ENCODE data around the gene NANP. TPM values are rescaled to one million over a fixed set of nuclear protein-coding genes. Genes with fewer than 3 reads are reported as not detected.

The NANP gene
- total and polyA plus RNA-seq, 2 of the 13 experiments (the other 11 are each of a cell fraction or from before 2014, with no cell fraction given): 8.9 to 21.5 TPM

DNA sequence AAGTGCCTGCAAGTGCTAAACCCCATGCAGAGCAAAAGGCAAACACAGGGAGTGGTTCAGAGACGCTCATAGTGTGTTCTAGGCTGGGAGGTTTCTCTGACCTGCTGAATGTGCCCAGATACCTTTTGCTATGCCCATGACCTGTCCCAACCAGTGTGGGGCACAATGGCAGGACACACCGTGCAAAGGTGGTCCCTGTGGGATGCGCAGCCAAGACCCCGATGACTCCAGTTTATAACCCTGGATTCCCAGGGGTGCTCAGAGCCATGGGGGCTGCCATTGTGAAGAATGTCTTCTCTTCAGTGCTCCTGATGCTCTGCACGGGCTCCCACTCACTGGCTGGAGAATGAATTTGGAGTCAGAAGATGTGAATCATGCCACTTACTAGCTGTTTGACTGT, 36.3 kb downstream of the NANP start (continued):
- TF ChIP-seq, protein P1, sequence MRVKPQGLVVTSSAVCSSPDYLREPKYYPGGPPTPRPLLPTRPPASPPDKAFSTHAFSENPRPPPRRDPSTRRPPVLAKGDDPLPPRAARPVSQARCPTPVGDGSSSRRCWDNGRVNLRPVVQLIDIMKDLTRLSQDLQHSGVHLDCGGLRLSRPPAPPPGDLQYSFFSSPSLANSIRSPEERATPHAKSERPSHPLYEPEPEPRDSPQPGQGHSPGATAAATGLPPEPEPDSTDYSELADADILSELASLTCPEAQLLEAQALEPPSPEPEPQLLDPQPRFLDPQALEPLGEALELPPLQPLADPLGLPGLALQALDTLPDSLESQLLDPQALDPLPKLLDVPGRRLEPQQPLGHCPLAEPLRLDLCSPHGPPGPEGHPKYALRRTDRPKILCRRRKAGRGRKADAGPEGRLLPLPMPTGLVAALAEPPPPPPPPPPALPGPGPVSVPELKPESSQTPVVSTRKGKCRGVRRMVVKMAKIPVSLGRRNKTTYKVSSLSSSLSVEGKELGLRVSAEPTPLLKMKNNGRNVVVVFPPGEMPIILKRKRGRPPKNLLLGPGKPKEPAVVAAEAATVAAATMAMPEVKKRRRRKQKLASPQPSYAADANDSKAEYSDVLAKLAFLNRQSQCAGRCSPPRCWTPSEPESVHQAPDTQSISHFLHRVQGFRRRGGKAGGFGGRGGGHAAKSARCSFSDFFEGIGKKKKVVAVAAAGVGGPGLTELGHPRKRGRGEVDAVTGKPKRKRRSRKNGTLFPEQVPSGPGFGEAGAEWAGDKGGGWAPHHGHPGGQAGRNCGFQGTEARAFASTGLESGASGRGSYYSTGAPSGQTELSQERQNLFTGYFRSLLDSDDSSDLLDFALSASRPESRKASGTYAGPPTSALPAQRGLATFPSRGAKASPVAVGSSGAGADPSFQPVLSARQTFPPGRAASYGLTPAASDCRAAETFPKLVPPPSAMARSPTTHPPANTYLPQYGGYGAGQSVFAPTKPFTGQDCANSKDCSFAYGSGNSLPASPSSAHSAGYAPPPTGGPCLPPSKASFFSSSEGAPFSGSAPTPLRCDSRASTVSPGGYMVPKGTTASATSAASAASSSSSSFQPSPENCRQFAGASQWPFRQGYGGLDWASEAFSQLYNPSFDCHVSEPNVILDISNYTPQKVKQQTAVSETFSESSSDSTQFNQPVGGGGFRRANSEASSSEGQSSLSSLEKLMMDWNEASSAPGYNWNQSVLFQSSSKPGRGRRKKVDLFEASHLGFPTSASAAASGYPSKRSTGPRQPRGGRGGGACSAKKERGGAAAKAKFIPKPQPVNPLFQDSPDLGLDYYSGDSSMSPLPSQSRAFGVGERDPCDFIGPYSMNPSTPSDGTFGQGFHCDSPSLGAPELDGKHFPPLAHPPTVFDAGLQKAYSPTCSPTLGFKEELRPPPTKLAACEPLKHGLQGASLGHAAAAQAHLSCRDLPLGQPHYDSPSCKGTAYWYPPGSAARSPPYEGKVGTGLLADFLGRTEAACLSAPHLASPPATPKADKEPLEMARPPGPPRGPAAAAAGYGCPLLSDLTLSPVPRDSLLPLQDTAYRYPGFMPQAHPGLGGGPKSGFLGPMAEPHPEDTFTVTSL (CRISPR knock-in tag; IDR thresholded peaks at IDR 0.05; ENCODE audit: borderline replicate concordance): no peak
- no peak for TF ChIP-seq NFKB2 (CRISPR knock-in tag; IDR thresholded peaks at IDR 0.05; ENCODE audit: borderline replicate concordance)

DNA sequence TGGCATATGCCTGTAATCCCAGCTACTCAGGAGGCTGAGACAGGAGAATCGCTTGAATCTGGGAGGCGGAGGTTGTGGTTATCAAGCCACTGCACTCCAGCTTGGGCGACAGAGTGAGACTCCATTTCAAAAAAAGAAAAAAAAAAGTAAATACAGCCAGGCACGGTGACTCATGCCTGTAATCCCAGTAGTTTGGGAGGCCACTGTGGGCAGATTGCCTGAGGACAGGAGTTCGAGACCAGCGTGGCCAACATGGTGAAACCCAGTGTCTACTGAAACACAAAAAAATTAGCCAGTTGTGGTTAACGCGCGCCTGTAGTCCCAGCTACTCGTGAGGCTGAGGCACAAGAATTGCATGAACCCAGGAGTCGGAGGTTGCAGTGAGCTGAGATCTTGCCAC, 36.9 kb downstream of the NANP start:
- Histone ChIP-seq H3K4me1 (ENCODE audit: insufficient read depth, low read length) (peaks cover 41% of the 10 kb centered on the region), H3K4me2 (ENCODE audit: low read depth, low read length) (no peak overlapping the region), H3K79me2 (ENCODE audit: insufficient read depth, low read length) (peaks cover 27% of the 10 kb centered on the region), H3K9ac (ENCODE audit: insufficient read depth, low read depth, low read length) (no peak overlapping the region), H2AFZ (ENCODE audit: low read length) (no peak overlapping the region), H4K20me1 (ENCODE audit: insufficient read depth, low read length) (no peaks in the 10 kb centered on the region), H3K27ac (ENCODE audit: extremely low read length, insufficient read depth, low read length) (no peak overlapping the region), H3K4me3 (replicated peaks in 1 of 3; ENCODE audit: insufficient read depth in 1 of 3, low read depth in 2 of 3, low read length in 3 of 3) (no peak overlapping the region), H3K9me3 (ENCODE audit: low read length) (no peaks in the 10 kb centered on the region), H3K27me3 (ENCODE audit: control insufficient read depth in 1 of 2, insufficient read depth in 2 of 2, low read length in 2 of 2) (no peaks in the 10 kb centered on the region; a peak in 1 of 5 replicates), H3K36me3 (replicated peaks in 1 of 2; ENCODE audit: control insufficient read depth in 1 of 2, insufficient read depth in 2 of 2, low read length in 2 of 2) (no peaks in the 10 kb centered on the region)
- FAIRE-seq (no peak), DNase-seq (ENCODE audit: low spot score) (no peak), ATAC-seq (no peak)
- WGBS (ENCODE audit: low lambda C conversion rate): 65% methylated on average over 11 of the region's 11 CpGs
- intact Hi-C loops (cut with micrococcal nuclease; ENCODE audit: unreplicated experiment) (no loop called here), in situ Hi-C loops (cut with HindIII; ENCODE audit: extremely low pct_ligation_motif_present, low pct_unique_long_range_greater_than_20kb) (loop anchor here (5.0 to 10.0 kb wide), 2 partner anchors 35 to 78 kb away; partner anchors contain the start of gene NANP)
- ChIA-PET CTCF (ENCODE audit: low intra/inter-chr PET ratio, low total read pairs) (no interaction called here), POLR2A (interaction anchor here (4.5 kb wide), 1 partner anchor 47 kb away, joined by 47 read pairs; no protein-coding TSS in a partner anchor)
- no TSS peak for BruUV-seq (replicated peaks)
- TF ChIP-seq ESRRA (CRISPR knock-in tag; IDR thresholded peaks at IDR 0.05; ENCODE audit: low read depth) (no peak), IKZF1 (IDR thresholded peaks at IDR 0.05) (no peak), CBX5 (CRISPR knock-in tag; IDR thresholded peaks at IDR 0.05; ENCODE audit: borderline replicate concordance) (0 out of 2 replicates have a peak, but pooled peaks have one; percentile 18), ZFP82 (CRISPR knock-in tag; IDR thresholded peaks at IDR 0.05; ENCODE audit: borderline replicate concordance) (no peak), FOXA3 (CRISPR knock-in tag; IDR thresholded peaks at IDR 0.05) (0 out of 2 replicates have a peak, but pooled peaks have one; percentile 18), ZNF354B (CRISPR knock-in tag; IDR thresholded peaks at IDR 0.05) (no peak), ZNF3 (CRISPR knock-in tag; IDR thresholded peaks at IDR 0.05) (no peak), ZMAT3 (CRISPR knock-in tag; conservative IDR thresholded peaks at IDR 0.05) (no peak), ZBTB1 (CRISPR knock-in tag; IDR thresholded peaks at IDR 0.05; ENCODE audit: borderline replicate concordance) (no peak), ZNF17 (CRISPR knock-in tag; IDR thresholded peaks at IDR 0.05) (no peak), JUNB (CRISPR knock-in tag; IDR thresholded peaks at IDR 0.05; ENCODE audit: borderline replicate concordance) (peak; percentile 64; the same call in 1 of the 2 replicates), JUN (CRISPR knock-in tag; IDR thresholded peaks at IDR 0.05) (0 out of 2 replicates have a peak, but pooled peaks have one; percentile 22), HNRNPH1 (optimal IDR thresholded peaks at IDR 0.05; ENCODE audit: low read depth, low read length) (no peak), ATF7-NPFF (CRISPR knock-in tag; IDR thresholded peaks at IDR 0.05; ENCODE audit: low read depth) (no peak)
- TF ChIP-seq, protein P2, sequence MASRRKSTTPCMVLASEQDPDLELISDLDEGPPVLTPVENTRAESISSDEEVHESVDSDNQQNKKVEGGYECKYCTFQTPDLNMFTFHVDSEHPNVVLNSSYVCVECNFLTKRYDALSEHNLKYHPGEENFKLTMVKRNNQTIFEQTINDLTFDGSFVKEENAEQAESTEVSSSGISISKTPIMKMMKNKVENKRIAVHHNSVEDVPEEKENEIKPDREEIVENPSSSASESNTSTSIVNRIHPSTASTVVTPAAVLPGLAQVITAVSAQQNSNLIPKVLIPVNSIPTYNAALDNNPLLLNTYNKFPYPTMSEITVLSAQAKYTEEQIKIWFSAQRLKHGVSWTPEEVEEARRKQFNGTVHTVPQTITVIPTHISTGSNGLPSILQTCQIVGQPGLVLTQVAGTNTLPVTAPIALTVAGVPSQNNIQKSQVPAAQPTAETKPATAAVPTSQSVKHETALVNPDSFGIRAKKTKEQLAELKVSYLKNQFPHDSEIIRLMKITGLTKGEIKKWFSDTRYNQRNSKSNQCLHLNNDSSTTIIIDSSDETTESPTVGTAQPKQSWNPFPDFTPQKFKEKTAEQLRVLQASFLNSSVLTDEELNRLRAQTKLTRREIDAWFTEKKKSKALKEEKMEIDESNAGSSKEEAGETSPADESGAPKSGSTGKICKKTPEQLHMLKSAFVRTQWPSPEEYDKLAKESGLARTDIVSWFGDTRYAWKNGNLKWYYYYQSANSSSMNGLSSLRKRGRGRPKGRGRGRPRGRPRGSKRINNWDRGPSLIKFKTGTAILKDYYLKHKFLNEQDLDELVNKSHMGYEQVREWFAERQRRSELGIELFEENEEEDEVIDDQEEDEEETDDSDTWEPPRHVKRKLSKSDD (CRISPR knock-in tag; IDR thresholded peaks at IDR 0.05; ENCODE audit: low read depth): 0 out of 2 replicates have a peak, but pooled peaks have one; percentile 14

Data from HepG2 (cell line).